SK-N-SH treated with all-trans-retinoic acid at 6 μM for 48 hours (cell line): ENCODE measurements around the gene FMN1.

Experiments used
- GLIS3 ChIP-seq: fragments of 250-450 bp; sonication (Bioruptor Pico); IDR thresholded peaks from 2 replicates; pipeline ENCODE4 v1.5.0; 2020; ENCODE audit warnings: mild to moderate bottlenecking, moderate library complexity
- ISL1 ChIP-seq: fragments of 250-450 bp; sonication (Bioruptor Pico); IDR thresholded peaks from 2 replicates; pipeline ENCODE4 v2.1.2; 2022; ENCODE audit warnings: mild to moderate bottlenecking, moderate library complexity
- OSR1 ChIP-seq: fragments of 250-450 bp; sonication (Bioruptor Pico); IDR thresholded peaks from 2 replicates; pipeline ENCODE4 v1.8.0; 2022; ENCODE audit warnings: moderate library complexity, mild to moderate bottlenecking, inconsistent platforms
- PATZ1 ChIP-seq: fragments of 250-450 bp; sonication (Bioruptor Pico); IDR thresholded peaks from 2 replicates; pipeline ENCODE4 v1.8.0; 2020; ENCODE audit warnings: mild to moderate bottlenecking, moderate library complexity, borderline replicate concordance
- POU6F1 ChIP-seq: fragments of 250-450 bp; sonication (Bioruptor Pico); IDR thresholded peaks from 2 replicates; pipeline ENCODE4 v1.8.0; 2021; ENCODE audit warnings: low read depth, mild to moderate bottlenecking, moderate library complexity, borderline replicate concordance
- PPARA ChIP-seq: fragments of 250-450 bp; sonication (Bioruptor Pico); IDR thresholded peaks from 2 replicates; pipeline ENCODE4 v1.5.0; 2020; ENCODE audit warnings: mild to moderate bottlenecking, borderline replicate concordance
- TSHZ2 ChIP-seq: fragments of 250-450 bp; sonication (Bioruptor Pico); IDR thresholded peaks from 2 replicates; pipeline ENCODE4 v1.5.0; 2020; ENCODE audit warnings: mild to moderate bottlenecking, moderate library complexity
- ZC3H10 ChIP-seq: fragments of 250-450 bp; sonication (Bioruptor Pico); IDR thresholded peaks from 2 replicates; pipeline ENCODE4 v1.5.1; 2021; ENCODE audit warnings: mild to moderate bottlenecking, moderate library complexity

- no peak for TF ChIP-seq TSHZ2 (CRISPR knock-in tag)
- no peak for TF ChIP-seq PPARA (CRISPR knock-in tag)
- TF ChIP-seq POU6F1 = no peak
- TF ChIP-seq ISL1 (CRISPR knock-in tag) = no peak
- no peak for TF ChIP-seq OSR1 (CRISPR knock-in tag)
- TF ChIP-seq ZC3H10 (CRISPR knock-in tag) = no peak
- TF ChIP-seq PATZ1 (CRISPR knock-in tag) = no peak
- TF ChIP-seq GLIS3 (CRISPR knock-in tag) = no peak
These were observed 68.5 kb downstream of the FMN1 start for GRCh38 chr15:33125894-33126537.
